DOHH2 (cell line): Measurements from ENCODE around the gene SSBP2.
"Not testable (repeated sequence)": the region's sequence is repeated elsewhere in the genome, so short reads cannot be mapped to it uniquely, and the experiment has no call there.

Experiments
- H3F3A ChIP-seq: fragments of 200-600 bp; sonication (generic), shearing (Covaris generic); 2 replicates; pipeline ENCODE4 v1.6.0; 2016; ENCODE audit warnings: antibody characterized with exemption, mild to moderate bottlenecking; ENCODE audit not compliant: control insufficient read depth, insufficient read depth
- H3K27ac ChIP-seq: fragments of 200-600 bp; sonication (generic); 2 replicates; pipeline ENCODE4 v1.5.1; 2014; ENCODE audit warnings: low read depth, mild to moderate bottlenecking, low read length, moderate library complexity
- H3K27me3 ChIP-seq: fragments of 200-600 bp; sonication (generic); 2 replicates; pipeline ENCODE4 v1.6.1; 2014; ENCODE audit warnings: mild to moderate bottlenecking, low read length, mixed read lengths; ENCODE audit not compliant: control insufficient read depth
- H3K36me3 ChIP-seq: fragments of 200-600 bp; sonication (generic); 2 replicates; pipeline ENCODE4 v1.6.1; 2014; ENCODE audit warnings: mild to moderate bottlenecking, low read length, moderate library complexity, mixed read lengths; ENCODE audit not compliant: control insufficient read depth
- H3K4me1 ChIP-seq: fragments of 200-600 bp; sonication (generic); 2 replicates; pipeline ENCODE4 v1.6.1; 2014; ENCODE audit warnings: mild to moderate bottlenecking, low read length, mixed read lengths; ENCODE audit not compliant: control insufficient read depth
- H3K4me2 ChIP-seq: fragments of 200-600 bp; sonication (generic); 2 replicates; pipeline ENCODE4 v1.6.0; 2014; ENCODE audit warnings: mild to moderate bottlenecking, low read length, moderate library complexity
- H3K4me3 ChIP-seq: fragments of 200-600 bp; sonication (generic); 2 replicates; pipeline ENCODE4 v1.5.1; 2014; ENCODE audit warnings: mild to moderate bottlenecking, low read length, mixed read lengths
- H3K79me2 ChIP-seq: fragments of 200-600 bp; sonication (generic); 2 replicates; pipeline ENCODE4 v1.6.1; 2014; ENCODE audit warnings: mild to moderate bottlenecking, low read length, mixed read lengths; ENCODE audit not compliant: control insufficient read depth
- H3K9me2 ChIP-seq: fragments of 200-600 bp; sonication (generic); replicated peaks from 2 replicates; pipeline ENCODE4 v1.6.1; 2014; ENCODE audit warnings: mild to moderate bottlenecking, low read length, mixed read lengths; ENCODE audit not compliant: control insufficient read depth
- H3K9me3 ChIP-seq: fragments of 200-600 bp; sonication (generic); 2 replicates; pipeline ENCODE4 v1.6.1; 2014; ENCODE audit warnings: antibody characterized with exemption, low read length, mixed read lengths; ENCODE audit not compliant: control insufficient read depth, insufficient read depth
- H4K20me1 ChIP-seq: fragments of 200-600 bp; sonication (generic); 2 replicates; pipeline ENCODE4 v1.6.0; 2014; ENCODE audit warnings: low read depth, mild to moderate bottlenecking, antibody characterized with exemption, low read length, moderate library complexity; ENCODE audit not compliant: control insufficient read depth, insufficient read depth
- EZH2phosphoT487 ChIP-seq: fragments of 200-600 bp; sonication (generic); IDR thresholded peaks from 2 replicates; pipeline ENCODE4 v1.6.1; 2017; ENCODE audit warnings: borderline replicate concordance, mild to moderate bottlenecking, antibody characterized with exemption, low read length, moderate library complexity, mixed read lengths
- TF ChIP-seq, protein P1 (sequence below): fragments of 200-600 bp; sonication (generic); IDR thresholded peaks from one replicate; pipeline ENCODE4 v1.5.1; 2014; ENCODE audit warnings: antibody characterized with exemption, mild to moderate bottlenecking, low read depth, low read length; ENCODE audit not compliant: poor library complexity, severe bottlenecking

The SSBP2 gene

DNA sequence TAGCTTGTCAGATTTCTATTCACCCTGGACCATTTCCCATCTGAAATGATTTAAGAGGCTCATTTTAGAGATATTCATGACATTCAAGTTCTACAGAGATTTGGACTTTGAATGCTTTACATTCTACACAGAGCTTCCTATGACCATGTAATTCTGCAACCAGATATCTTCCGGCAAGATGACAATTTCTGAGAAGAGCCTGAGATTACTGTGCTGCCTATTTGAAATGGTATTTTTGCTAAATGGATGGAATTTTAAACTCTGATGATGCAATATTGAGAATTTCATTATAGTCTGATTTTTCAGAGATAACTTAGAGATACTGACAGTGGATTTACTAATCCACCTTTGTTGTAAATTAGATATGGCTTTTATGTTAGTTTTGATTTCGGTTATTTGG is 341.0 kb downstream of the SSBP2 start:
- H3K36me3 ChIP-seq: no peaks in the 10 kb centered on the region
- H3K4me1 ChIP-seq: no peaks in the 10 kb centered on the region
- no peak overlapping the region for H3K4me3 ChIP-seq
- H3K4me2 ChIP-seq: no peak overlapping the region
- H3K9me3 ChIP-seq: no peaks in the 10 kb centered on the region
- H3F3A ChIP-seq: no peaks in the 10 kb centered on the region; the same call in 1 of the 2 replicates
- H3K27me3 ChIP-seq: no peaks in the 10 kb centered on the region
- H3K27ac ChIP-seq: no peak overlapping the region
- no peaks in the 10 kb centered on the region for H4K20me1 ChIP-seq
- no peaks in the 10 kb centered on the region for H3K79me2 ChIP-seq
- H3K9me2 ChIP-seq: no peaks in the 10 kb centered on the region
- no peak for TF ChIP-seq EZH2phosphoT487
- TF ChIP-seq, protein P1, sequence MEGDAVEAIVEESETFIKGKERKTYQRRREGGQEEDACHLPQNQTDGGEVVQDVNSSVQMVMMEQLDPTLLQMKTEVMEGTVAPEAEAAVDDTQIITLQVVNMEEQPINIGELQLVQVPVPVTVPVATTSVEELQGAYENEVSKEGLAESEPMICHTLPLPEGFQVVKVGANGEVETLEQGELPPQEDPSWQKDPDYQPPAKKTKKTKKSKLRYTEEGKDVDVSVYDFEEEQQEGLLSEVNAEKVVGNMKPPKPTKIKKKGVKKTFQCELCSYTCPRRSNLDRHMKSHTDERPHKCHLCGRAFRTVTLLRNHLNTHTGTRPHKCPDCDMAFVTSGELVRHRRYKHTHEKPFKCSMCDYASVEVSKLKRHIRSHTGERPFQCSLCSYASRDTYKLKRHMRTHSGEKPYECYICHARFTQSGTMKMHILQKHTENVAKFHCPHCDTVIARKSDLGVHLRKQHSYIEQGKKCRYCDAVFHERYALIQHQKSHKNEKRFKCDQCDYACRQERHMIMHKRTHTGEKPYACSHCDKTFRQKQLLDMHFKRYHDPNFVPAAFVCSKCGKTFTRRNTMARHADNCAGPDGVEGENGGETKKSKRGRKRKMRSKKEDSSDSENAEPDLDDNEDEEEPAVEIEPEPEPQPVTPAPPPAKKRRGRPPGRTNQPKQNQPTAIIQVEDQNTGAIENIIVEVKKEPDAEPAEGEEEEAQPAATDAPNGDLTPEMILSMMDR: no peak

DNA sequence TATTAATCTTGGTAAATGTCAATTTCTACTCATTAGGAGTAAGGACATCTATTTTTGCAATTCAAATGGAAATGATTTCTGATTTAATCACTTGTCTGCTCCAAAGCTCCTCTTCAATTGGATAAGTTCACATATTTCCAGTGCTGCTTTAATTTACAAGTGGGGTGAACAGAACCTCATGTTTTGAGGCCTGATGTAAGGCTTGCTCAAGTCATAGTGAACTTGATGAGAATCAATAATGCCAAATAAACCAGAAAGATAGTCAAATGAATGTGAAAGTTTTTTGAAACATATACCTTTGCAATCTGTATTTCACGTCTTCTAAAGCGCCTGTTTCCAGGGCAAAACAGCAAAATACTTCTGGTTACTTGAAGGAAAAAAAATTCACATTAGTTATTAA is 341.5 kb downstream of the SSBP2 start:
- no peak overlapping the region for H3K27ac ChIP-seq
- no peak for TF ChIP-seq EZH2phosphoT487
- TF ChIP-seq, protein P1: no peak
- no peaks in the 10 kb centered on the region for H3K79me2 ChIP-seq

DNA sequence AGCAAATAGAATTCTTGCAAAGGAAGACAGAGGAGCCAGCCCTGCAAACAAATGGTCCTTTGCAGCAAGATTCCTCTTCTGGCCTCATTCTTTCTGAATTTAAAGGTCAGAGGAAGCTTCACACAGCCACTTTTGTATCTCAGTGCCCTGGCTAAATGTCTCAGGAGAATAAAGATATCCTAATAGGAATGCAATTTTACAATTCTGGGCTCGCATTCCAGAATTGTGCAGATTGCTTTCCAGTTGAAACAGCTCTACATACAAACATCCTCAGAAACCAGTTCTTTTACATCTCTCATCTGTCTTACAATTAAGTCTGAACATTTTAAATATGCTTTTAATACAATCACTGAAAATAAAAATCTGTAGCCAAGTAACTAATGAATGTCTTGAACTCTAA is 342.4 kb downstream of the SSBP2 start:
- H3K9me2 ChIP-seq: no peaks in the 10 kb centered on the region
- no peaks in the 10 kb centered on the region for H3K36me3 ChIP-seq
- no peaks in the 10 kb centered on the region for H3K79me2 ChIP-seq
- no peak overlapping the region for H3K4me2 ChIP-seq
- H3K9me3 ChIP-seq: no peaks in the 10 kb centered on the region
- TF ChIP-seq EZH2phosphoT487: no peak
- TF ChIP-seq, protein P1: no peak
- H3K27me3 ChIP-seq: no peaks in the 10 kb centered on the region
- H3F3A ChIP-seq: no peaks in the 10 kb centered on the region; the same call in 1 of the 2 replicates
- no peaks in the 10 kb centered on the region for H4K20me1 ChIP-seq
- no peak overlapping the region for H3K4me3 ChIP-seq
- H3K4me1 ChIP-seq: no peaks in the 10 kb centered on the region
- H3K27ac ChIP-seq: no peak overlapping the region

More for the DNA sequence above, 341.5 kb downstream of the SSBP2 start:
- Histone ChIP-seq H3K4me3 (no peak overlapping the region), H3K9me3 (no peaks in the 10 kb centered on the region), H3F3A (no peaks in the 10 kb centered on the region; the same call in 1 of the 2 replicates), H3K4me1 (no peaks in the 10 kb centered on the region), H3K9me2 (no peaks in the 10 kb centered on the region), H3K4me2 (no peak overlapping the region), H3K27me3 (no peaks in the 10 kb centered on the region), H3K36me3 (no peaks in the 10 kb centered on the region), H4K20me1 (no peaks in the 10 kb centered on the region)

DNA sequence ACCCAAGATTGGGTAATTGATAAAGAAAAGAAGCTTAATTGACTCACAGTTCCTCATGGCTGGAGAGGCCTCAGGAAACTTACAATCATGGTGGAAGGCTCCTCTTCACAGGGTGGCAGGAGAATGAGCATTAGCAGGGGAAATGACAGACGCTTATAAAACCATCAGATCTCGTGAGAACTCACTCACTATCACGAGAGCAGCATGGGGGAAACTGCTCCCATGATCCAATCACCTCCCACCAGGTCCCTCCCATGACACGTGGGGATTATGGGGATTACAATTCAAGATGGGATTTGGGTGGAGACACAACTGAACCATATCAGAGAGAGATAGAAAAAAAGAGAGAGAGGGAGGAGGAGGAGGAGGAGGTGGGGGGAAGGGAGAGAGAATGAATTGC is 343.1 kb downstream of the SSBP2 start:
- H3K4me1 ChIP-seq, H3K4me3 ChIP-seq, H3F3A ChIP-seq, H4K20me1 ChIP-seq, H3K4me2 ChIP-seq, H3K27me3 ChIP-seq, H3K79me2 ChIP-seq, H3K9me3 ChIP-seq, H3K27ac ChIP-seq, H3K9me2 ChIP-seq, H3K36me3 ChIP-seq: not testable (repeated sequence)
